A549 (cell line): ENCODE measurements around the gene CCNQ. TPM values are rescaled to one million over a fixed set of nuclear protein-coding genes. Genes with fewer than 3 reads are reported as not detected.

ENCODE experiments used
- ATAC-seq, 2 experiments: fragments of 200-7000 bp in 1 of 2; fragments of >200 bp in 1 of 2; cut with Nextera tagmentation in 1 of 2; cut with Tn5 transposase in 1 of 2; 3 replicates each; pipeline versions ENCODE4 v1.8.0 to v1.9.1; 2018 to 2020; ENCODE audit warnings: mild to moderate bottlenecking in 1 of 2, moderate library complexity in 1 of 2
- CTCF ChIA-PET: fragments of 300-600 bp; sonication (Branson Sonifier 250); formaldehyde crosslinking; extraction: SDS; loops from one replicate; lab custom pipeline; 2021; ENCODE audit warnings: antibody characterized with exemption, inconsistent platforms; lab: Yijun Ruan, JAX
- POLR2A ChIA-PET: fragments of 350-600 bp; formaldehyde crosslinking; extraction: SDS; loops from one replicate; lab custom pipeline; 2021; ENCODE audit warnings: antibody characterized with exemption, inconsistent platforms; lab: Yijun Ruan, JAX
- DNase-seq, 2 experiments: peaks; one replicate each; pipeline versions ENCODE4 v3.0.0 to v3.0.0-alpha.2; 2011 to 2016; ENCODE audit warnings: low read depth in 1 of 2, low spot score in 1 of 2
- FAIRE-seq: peaks from 2 replicates; lab custom pipeline; 2011; peaks lifted over from hg19 to GRCh38; lab: Jason Lieb, UNC
- H3K27ac ChIP-seq, 2 experiments: fragments of >200 bp; sonication (Bioruptor Twin); formaldehyde crosslinking; 3 replicates each; pipeline ENCODE4 v1.5.1; 2016 to 2017
- H3K4me1 ChIP-seq: fragments of >200 bp; sonication (Bioruptor Twin); formaldehyde crosslinking; 3 replicates; pipeline ENCODE4 v1.6.1; 2016
- H3K4me2 ChIP-seq: fragments of >200 bp; sonication (Bioruptor Twin); formaldehyde crosslinking; 3 replicates; pipeline ENCODE4 v1.6.1; 2016
- H3K4me3 ChIP-seq: fragments of >200 bp; sonication (Bioruptor Twin); formaldehyde crosslinking; 3 replicates; pipeline ENCODE4 v1.5.1; 2016
- H3K9me3 ChIP-seq: fragments of >200 bp; sonication (Bioruptor Twin); formaldehyde crosslinking; 3 replicates; pipeline ENCODE4 v1.6.1; 2016
- BHLHE40 ChIP-seq: IDR thresholded peaks from 2 replicates; pipeline ENCODE4 v1.6.1; 2012; ENCODE audit warnings: low read depth, low read length, inconsistent platforms
- CEBPB ChIP-seq, 2 experiments: fragments of >200 bp in 1 of 2; sonication (Bioruptor Twin) in 1 of 2; formaldehyde crosslinking in 1 of 2; IDR thresholded peaks; 2 replicates each; pipeline ENCODE4 v1.6.1; 2012 to 2016
- EHF ChIP-seq: fragments of 250-450 bp; sonication (Bioruptor Pico); IDR thresholded peaks from 2 replicates; pipeline ENCODE4 v1.5.0; 2020; ENCODE audit warnings: mild to moderate bottlenecking
- EHMT2 ChIP-seq: fragments of 200-600 bp; sonication (generic); IDR thresholded peaks from 2 replicates; pipeline ENCODE4 v1.6.1; 2016; ENCODE audit warnings: antibody characterized with exemption, low read depth, mild to moderate bottlenecking, moderate library complexity
- EP300 ChIP-seq, 2 experiments: fragments of >200 bp; sonication (Bioruptor Twin); formaldehyde crosslinking; IDR thresholded peaks; 2 replicates in 1 of 2; 3 replicates in 1 of 2; pipeline ENCODE4 v1.6.1; 2016 to 2017
- ESRRA ChIP-seq: fragments of 150-350 bp; IDR thresholded peaks from 2 replicates; pipeline ENCODE4 v1.6.1; 2014; ENCODE audit warnings: mild to moderate bottlenecking, low read length, borderline replicate concordance
- GATA3 ChIP-seq: IDR thresholded peaks from 2 replicates; pipeline ENCODE4 v1.6.1; 2012; ENCODE audit warnings: borderline replicate concordance
- HDAC2 ChIP-seq: fragments of 200-600 bp; sonication (generic); IDR thresholded peaks from 2 replicates; pipeline ENCODE4 v1.6.1; 2016
- HOXB13 ChIP-seq: fragments of 250-450 bp; sonication (Bioruptor Pico); IDR thresholded peaks from 2 replicates; pipeline ENCODE4 v1.5.0; 2020; ENCODE audit warnings: low read depth, mild to moderate bottlenecking, moderate library complexity
- HOXB5 ChIP-seq: fragments of 250-450 bp; sonication (Bioruptor Pico); IDR thresholded peaks from 2 replicates; pipeline ENCODE4 v1.5.0; 2020; ENCODE audit warnings: mild to moderate bottlenecking, moderate library complexity
- JUNB ChIP-seq: fragments of >200 bp; sonication (Bioruptor Twin); formaldehyde crosslinking; IDR thresholded peaks from 2 replicates; pipeline ENCODE4 v1.6.1; 2016
- KDM5A ChIP-seq: fragments of 200-600 bp; sonication (generic); IDR thresholded peaks from 2 replicates; pipeline ENCODE4 v1.6.1; 2016; ENCODE audit warnings: antibody characterized with exemption, mild to moderate bottlenecking
- MAFK ChIP-seq: fragments of 450-650 bp; IDR thresholded peaks from 2 replicates; pipeline ENCODE4 v1.6.1; 2014; ENCODE audit not compliant: partially characterized antibody
- MAZ ChIP-seq: fragments of 150-350 bp; IDR thresholded peaks from 2 replicates; pipeline ENCODE4 v1.6.1; 2014; ENCODE audit warnings: antibody characterized with exemption, low read depth, low read length, borderline replicate concordance
- POLR2A ChIP-seq: IDR thresholded peaks from 2 replicates; pipeline ENCODE4 v1.6.1; 2012; ENCODE audit warnings: mild to moderate bottlenecking, low read length
- RAD21 ChIP-seq, 2 experiments: fragments of >200 bp in 1 of 2; sonication (Bioruptor Twin) in 1 of 2; formaldehyde crosslinking in 1 of 2; IDR thresholded peaks in 1 of 2; conservative IDR thresholded peaks in 1 of 2; 2 replicates in 1 of 2; 3 replicates in 1 of 2; pipeline ENCODE4 v1.6.1; 2012 to 2018; ENCODE audit warnings: inconsistent platforms in 1 of 2
- RCOR1 ChIP-seq: fragments of 150-350 bp; IDR thresholded peaks from 2 replicates; pipeline ENCODE4 v1.6.1; 2014; ENCODE audit warnings: antibody characterized with exemption, low read length, low read depth
- RFX5 ChIP-seq: fragments of 450-650 bp; IDR thresholded peaks from 2 replicates; pipeline ENCODE4 v1.7.1; 2014; ENCODE audit warnings: antibody characterized with exemption, mild to moderate bottlenecking, moderate library complexity
- RNF2 ChIP-seq: fragments of 200-600 bp; sonication (generic); IDR thresholded peaks from 2 replicates; pipeline ENCODE4 v1.6.1; 2016; ENCODE audit warnings: low read depth, mild to moderate bottlenecking, antibody characterized with exemption, moderate library complexity, borderline replicate concordance
- SREBF2 ChIP-seq: fragments of 450-650 bp; IDR thresholded peaks from 2 replicates; pipeline ENCODE4 v1.6.1; 2014; ENCODE audit warnings: mild to moderate bottlenecking, moderate library complexity
- TP53 ChIP-seq: fragments of 250-450 bp; sonication (Bioruptor Pico); IDR thresholded peaks from 2 replicates; pipeline ENCODE4 v1.5.0; 2021; ENCODE audit warnings: mild to moderate bottlenecking, moderate library complexity
- ZNF302 ChIP-seq: fragments of 250-450 bp; sonication (Bioruptor Pico); IDR thresholded peaks from 2 replicates; pipeline ENCODE4 v1.9.0; 2021; ENCODE audit warnings: inconsistent platforms, mild to moderate bottlenecking, moderate library complexity
- ZSCAN20 ChIP-seq: fragments of 250-450 bp; sonication (Bioruptor Pico); IDR thresholded peaks from 2 replicates; pipeline ENCODE4 v1.8.0; 2022; ENCODE audit warnings: mild to moderate bottlenecking, moderate library complexity
- WGBS: methylation state at CpG from one replicate; pipeline ENCODE4 v1.1.6; 2017; ENCODE audit errors: missing lambda C conversion rate; 5-methylcytosine and 5-hydroxymethylcytosine counted together
- polyA plus RNA-seq, 4 experiments: library from polyadenylated mRNA; depleted of rRNA in 3 of 4; stranded (reverse); fragments of >200 nt; fragmentation: RNase III in 1 of 4; extraction: RNeasy Plus Mini Kit Qiagen cat#74134 plus additional on column Dnase treatment in 1 of 4; gene quantifications; 2 replicates in 3 of 4; 3 replicates in 1 of 4; pipeline ENCODE4 v1.2.3, GENCODE V29; 2011 to 2017
- TF ChIP-seq, protein P1 (sequence below): fragments of 250-450 bp; sonication (Bioruptor Pico); IDR thresholded peaks from 2 replicates; pipeline ENCODE4 v1.5.0; 2021; ENCODE audit warnings: mild to moderate bottlenecking, moderate library complexity, borderline replicate concordance
- TF ChIP-seq, protein P2 (sequence below): fragments of 150-350 bp; IDR thresholded peaks from 2 replicates; pipeline ENCODE4 v1.6.1; 2014; ENCODE audit warnings: low read depth, mild to moderate bottlenecking, low read length
- TF ChIP-seq, protein P3 (sequence below): IDR thresholded peaks from 2 replicates; pipeline ENCODE4 v1.6.1; 2012
- TF ChIP-seq, protein P4 (sequence below): IDR thresholded peaks from 2 replicates; pipeline ENCODE4 v1.6.1; 2012; ENCODE audit warnings: low read depth, borderline replicate concordance

CCNQ gene
- polyA plus RNA-seq, 2 of the 4 experiments (the other 2 are of a cell fraction), result 25.6 to 32.0 TPM

DNA sequence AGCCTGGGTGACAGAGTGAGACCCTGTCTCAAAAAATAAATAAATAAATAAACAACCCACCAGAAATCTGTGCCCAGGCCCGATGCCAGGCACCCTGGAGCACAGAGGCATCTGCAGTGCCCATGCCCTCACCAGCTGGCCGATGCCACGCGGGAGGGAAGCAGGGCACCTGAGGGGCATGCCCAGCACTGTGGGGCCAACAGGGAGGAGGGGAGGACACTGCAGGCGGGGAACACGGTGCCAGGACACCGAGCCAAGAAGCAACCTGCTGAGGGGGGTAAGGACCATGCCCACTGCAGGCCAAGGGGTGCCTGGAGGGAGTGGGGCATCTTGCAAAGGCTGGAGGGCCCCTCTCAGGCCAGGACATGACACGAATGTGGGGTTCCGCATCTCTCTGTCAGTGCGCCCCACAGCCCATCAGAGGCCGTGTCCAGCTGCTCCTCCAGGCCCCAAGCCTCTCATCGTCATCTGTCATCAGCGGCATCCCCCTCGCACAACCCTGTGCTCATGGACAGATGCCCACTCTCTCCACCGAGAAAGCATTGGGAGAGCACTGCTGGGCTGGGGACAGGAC is 34.8 kb upstream of the CCNQ start:
- ATAC-seq, result no peak
- TF ChIP-seq EP300 (IDR thresholded peaks at IDR 0.05) (no peak), MAFK (no peak), EHMT2 (no peak), HOXB13 (CRISPR knock-in tag) (no peak), TP53 (no peak), RAD21 (conservative IDR thresholded peaks at IDR 0.05 in 1 of 2, IDR thresholded peaks at IDR 0.05 in 1 of 2) (no peak), RFX5 (no peak)
- TF ChIP-seq, protein P1, sequence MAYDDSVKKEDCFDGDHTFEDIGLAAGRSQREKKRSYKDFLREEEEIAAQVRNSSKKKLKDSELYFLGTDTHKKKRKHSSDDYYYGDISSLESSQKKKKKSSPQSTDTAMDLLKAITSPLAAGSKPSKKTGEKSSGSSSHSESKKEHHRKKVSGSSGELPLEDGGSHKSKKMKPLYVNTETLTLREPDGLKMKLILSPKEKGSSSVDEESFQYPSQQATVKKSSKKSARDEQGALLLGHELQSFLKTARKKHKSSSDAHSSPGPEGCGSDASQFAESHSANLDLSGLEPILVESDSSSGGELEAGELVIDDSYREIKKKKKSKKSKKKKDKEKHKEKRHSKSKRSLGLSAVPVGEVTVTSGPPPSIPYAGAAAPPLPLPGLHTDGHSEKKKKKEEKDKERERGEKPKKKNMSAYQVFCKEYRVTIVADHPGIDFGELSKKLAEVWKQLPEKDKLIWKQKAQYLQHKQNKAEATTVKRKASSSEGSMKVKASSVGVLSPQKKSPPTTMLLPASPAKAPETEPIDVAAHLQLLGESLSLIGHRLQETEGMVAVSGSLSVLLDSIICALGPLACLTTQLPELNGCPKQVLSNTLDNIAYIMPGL, result no peak
- TF ChIP-seq, all 56 proteins: peak for 0
- no peaks in the 10 kb centered on the region for H3K4me1 ChIP-seq
- H3K4me3 ChIP-seq, result no peak overlapping the region
- H3K9me3 ChIP-seq, result no peaks in the 10 kb centered on the region
- H3K4me2 ChIP-seq, result no peak overlapping the region
- FAIRE-seq (no peak), DNase-seq (no peak)
- H3K27ac ChIP-seq, result no peak overlapping the region
- 65% methylated on average over 11 of the region's 15 CpGs for WGBS
- ChIA-PET POLR2A (no interaction called here), CTCF (interaction anchor here (0.6 to 0.7 kb wide), 2 partner anchors 10 to 571 kb away, joined by 3 to 4 read pairs; no protein-coding TSS in a partner anchor)

DNA sequence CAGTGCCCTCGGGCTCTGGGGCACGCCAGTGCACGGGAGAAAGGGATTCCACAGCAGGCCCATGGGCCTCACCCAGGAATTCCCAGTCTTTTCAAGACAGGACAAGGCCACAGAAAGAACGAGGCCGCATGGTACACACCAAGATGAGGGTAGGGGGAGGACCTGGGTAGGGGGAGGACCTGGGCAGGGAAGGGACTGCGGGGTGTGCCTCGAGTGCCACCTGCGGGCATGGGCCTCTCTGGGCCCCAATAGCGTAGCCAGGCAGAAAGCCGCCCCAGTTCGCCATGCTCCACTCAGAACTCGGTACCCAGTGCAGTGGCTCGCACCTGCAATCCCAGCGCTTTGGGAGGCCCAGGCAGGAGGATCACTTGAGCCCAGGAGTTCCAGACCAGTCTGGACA is 34.1 kb upstream of the CCNQ start:
- WGBS, result 65% methylated on average over 13 of the region's 14 CpGs
- CTCF ChIA-PET, result interaction anchor here (1.0 to 3.6 kb wide), 3 partner anchors 8 to 23 kb away, joined by 4 to 13 read pairs (median 4); no protein-coding TSS in a partner anchor
- Histone ChIP-seq H3K4me1 (no peaks in the 10 kb centered on the region), H3K4me3 (no peak overlapping the region), H3K4me2 (no peak overlapping the region), H3K9me3 (no peaks in the 10 kb centered on the region), H3K27ac (no peak overlapping the region)
- POLR2A ChIA-PET, result no interaction called here
- DNase-seq, result no peak
- TF ChIP-seq BHLHE40, result no peak
- TF ChIP-seq EHF (CRISPR knock-in tag), result no peak
- no peak for TF ChIP-seq HOXB5
- TF ChIP-seq SREBF2, result no peak
- TF ChIP-seq KDM5A, result no peak
- TF ChIP-seq HOXB13 (CRISPR knock-in tag), result no peak
- no peak for TF ChIP-seq ZSCAN20
- TF ChIP-seq, protein P1, result no peak
- TF ChIP-seq EP300 (IDR thresholded peaks at IDR 0.05), result no peak
- TF ChIP-seq CEBPB (IDR thresholded peaks at IDR 0.05), result no peak
- no peak for TF ChIP-seq RNF2
- TF ChIP-seq ZNF302 (CRISPR knock-in tag), result no peak
- ATAC-seq, result no peak
- no peak for FAIRE-seq

DNA sequence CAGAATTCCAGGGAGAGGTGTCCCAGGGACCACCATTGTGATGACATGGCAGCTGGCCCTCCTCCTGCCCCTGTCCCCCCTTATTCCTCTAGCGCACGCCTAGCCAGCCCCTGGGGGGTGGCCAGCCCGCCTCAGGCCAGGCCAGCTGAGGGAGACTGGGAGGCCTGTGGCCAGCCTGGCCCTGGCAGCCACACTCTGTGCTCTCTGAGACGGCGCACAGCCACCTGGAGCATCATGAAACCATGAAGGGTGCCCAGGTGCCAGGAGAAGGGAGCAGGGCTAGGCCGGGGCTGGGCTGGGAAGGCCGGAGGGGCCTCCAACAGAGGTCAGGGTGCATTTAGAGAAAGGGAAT is 33.6 kb upstream of the CCNQ start:
- ATAC-seq (no peak), DNase-seq (no peak), FAIRE-seq (no peak)
- Histone ChIP-seq H3K4me1 (no peaks in the 10 kb centered on the region), H3K4me2 (no peak overlapping the region), H3K9me3 (no peaks in the 10 kb centered on the region), H3K4me3 (no peak overlapping the region), H3K27ac (no peak overlapping the region)
- POLR2A ChIA-PET, result no interaction called here
- TF ChIP-seq ZSCAN20 (no peak), RFX5 (no peak), RCOR1 (no peak), POLR2A (no peak), GATA3 (no peak), HDAC2 (no peak), ESRRA (no peak), MAZ (no peak), HOXB5 (no peak), JUNB (no peak)
- TF ChIP-seq, protein P2, sequence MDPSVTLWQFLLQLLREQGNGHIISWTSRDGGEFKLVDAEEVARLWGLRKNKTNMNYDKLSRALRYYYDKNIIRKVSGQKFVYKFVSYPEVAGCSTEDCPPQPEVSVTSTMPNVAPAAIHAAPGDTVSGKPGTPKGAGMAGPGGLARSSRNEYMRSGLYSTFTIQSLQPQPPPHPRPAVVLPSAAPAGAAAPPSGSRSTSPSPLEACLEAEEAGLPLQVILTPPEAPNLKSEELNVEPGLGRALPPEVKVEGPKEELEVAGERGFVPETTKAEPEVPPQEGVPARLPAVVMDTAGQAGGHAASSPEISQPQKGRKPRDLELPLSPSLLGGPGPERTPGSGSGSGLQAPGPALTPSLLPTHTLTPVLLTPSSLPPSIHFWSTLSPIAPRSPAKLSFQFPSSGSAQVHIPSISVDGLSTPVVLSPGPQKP, result no peak
- TF ChIP-seq, protein P3, sequence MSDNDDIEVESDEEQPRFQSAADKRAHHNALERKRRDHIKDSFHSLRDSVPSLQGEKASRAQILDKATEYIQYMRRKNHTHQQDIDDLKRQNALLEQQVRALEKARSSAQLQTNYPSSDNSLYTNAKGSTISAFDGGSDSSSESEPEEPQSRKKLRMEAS, result no peak
- TF ChIP-seq, protein P4, sequence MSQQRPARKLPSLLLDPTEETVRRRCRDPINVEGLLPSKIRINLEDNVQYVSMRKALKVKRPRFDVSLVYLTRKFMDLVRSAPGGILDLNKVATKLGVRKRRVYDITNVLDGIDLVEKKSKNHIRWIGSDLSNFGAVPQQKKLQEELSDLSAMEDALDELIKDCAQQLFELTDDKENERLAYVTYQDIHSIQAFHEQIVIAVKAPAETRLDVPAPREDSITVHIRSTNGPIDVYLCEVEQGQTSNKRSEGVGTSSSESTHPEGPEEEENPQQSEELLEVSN, result no peak
- CTCF ChIA-PET, result interaction anchor here (1.0 to 3.6 kb wide), 6 partner anchors 8 to 35 kb away, joined by 4 to 13 read pairs (median 6); no protein-coding TSS in a partner anchor
- WGBS, result no CpG with 5 or more reads among the region's 7 CpGs
